IMR-90 (cell line): ENCODE measurements around the gene TIAM1. TPM values are rescaled to one million over a fixed set of nuclear protein-coding genes. Genes with fewer than 3 reads are reported as not detected.

Source experiments
- ATAC-seq: fragments of 200-7000 bp; cut with Tn5 transposase; 2 replicates; pipeline ENCODE4 v1.9.1; 2020; ENCODE audit warnings: low read depth, mild to moderate bottlenecking, moderate library complexity
- BruUV-seq: library from RNA; stranded (reverse); fragments of 400-500 nt; replicated peaks from 2 replicates; lab custom pipeline; 2021; lab: Mats Ljungman, UMichigan
- CTCF ChIA-PET: fragments of 300-600 bp; formaldehyde crosslinking; extraction: SDS; loops from one replicate; lab custom pipeline; 2021; ENCODE audit warnings: antibody characterized with exemption; lab: Yijun Ruan, JAX
- POLR2A ChIA-PET: fragments of 300-600 bp; sonication (Branson Sonifier 250); formaldehyde crosslinking; loops from one replicate; lab custom pipeline; 2022; ENCODE audit warnings: antibody characterized with exemption; ENCODE audit not compliant: unreplicated experiment; lab: Charles Lee
- DNase-seq: peaks from one replicate; pipeline ENCODE4 v3.0.0; 2013
- H2AFZ ChIP-seq: replicated peaks from 2 replicates; pipeline ENCODE3; 2013; ENCODE audit warnings: low read length, mild to moderate bottlenecking; ENCODE audit not compliant: poor library complexity
- H2AK5ac ChIP-seq: 2 replicates; pipeline ENCODE4 v1.6.1; 2013; ENCODE audit warnings: low read depth, low read length, inconsistent platforms
- H2AK9ac ChIP-seq: replicated peaks from 2 replicates; pipeline ENCODE3; 2013; ENCODE audit warnings: mild to moderate bottlenecking, low read depth, low read length, moderate library complexity; ENCODE audit not compliant: poor library complexity
- H2BK120ac ChIP-seq: 2 replicates; pipeline ENCODE4 v1.6.1; 2013; ENCODE audit warnings: low read depth, low read length, inconsistent platforms
- H2BK15ac ChIP-seq: 3 replicates; pipeline ENCODE4 v1.6.1; 2013; ENCODE audit warnings: low read depth, low read length, inconsistent platforms
- H2BK20ac ChIP-seq: 2 replicates; pipeline ENCODE4 v1.6.1; 2013; ENCODE audit warnings: low read depth, mild to moderate bottlenecking, inconsistent platforms, low read length, moderate library complexity
- H2BK5ac ChIP-seq: 2 replicates; pipeline ENCODE4 v1.6.1; 2013; ENCODE audit warnings: mild to moderate bottlenecking, low read depth, low read length, inconsistent platforms; ENCODE audit not compliant: poor library complexity, severe bottlenecking
- H3K14ac ChIP-seq: replicated peaks from 2 replicates; pipeline ENCODE4 v1.6.1; 2013; ENCODE audit warnings: low read depth, low read length, inconsistent platforms
- H3K18ac ChIP-seq: 2 replicates; pipeline ENCODE4 v1.6.1; 2013; ENCODE audit warnings: low read depth, low read length, control low read depth
- H3K23ac ChIP-seq: 2 replicates; pipeline ENCODE4 v1.6.1; 2013; ENCODE audit warnings: low read depth, low read length, inconsistent platforms
- H3K27ac ChIP-seq: 2 replicates; pipeline ENCODE4 v1.5.1; 2013; ENCODE audit warnings: mild to moderate bottlenecking, control low read depth, low read length; ENCODE audit not compliant: insufficient read depth
- H3K27me3 ChIP-seq: 2 replicates; pipeline ENCODE4 v1.6.1; 2013; ENCODE audit warnings: low read length; ENCODE audit not compliant: control insufficient read depth, insufficient read depth
- H3K36me3 ChIP-seq: 2 replicates; pipeline ENCODE4 v1.6.1; 2013; ENCODE audit warnings: low read length, mixed read lengths; ENCODE audit not compliant: control insufficient read depth, insufficient read depth
- H3K4ac ChIP-seq: 2 replicates; pipeline ENCODE4 v1.6.1; 2013; ENCODE audit warnings: low read depth, low read length, inconsistent platforms
- H3K4me1 ChIP-seq: 2 replicates; pipeline ENCODE4 v1.6.1; 2013; ENCODE audit warnings: low read length, mixed read lengths; ENCODE audit not compliant: control insufficient read depth, insufficient read depth
- H3K4me2 ChIP-seq: 2 replicates; pipeline ENCODE4 v1.6.1; 2013; ENCODE audit warnings: low read depth, mild to moderate bottlenecking, control low read depth, low read length, moderate library complexity
- H3K4me3 ChIP-seq: 2 replicates; pipeline ENCODE4 v1.5.1; 2013; ENCODE audit warnings: low read depth, mild to moderate bottlenecking, control low read depth, low read length, moderate library complexity; ENCODE audit not compliant: insufficient read depth
- H3K56ac ChIP-seq: 2 replicates; pipeline ENCODE4 v1.6.1; 2013; ENCODE audit warnings: low read length, inconsistent platforms; ENCODE audit not compliant: insufficient read depth; ENCODE audit errors: extremely low read depth
- H3K79me1 ChIP-seq, 2 experiments: 2 replicates each; pipeline ENCODE4 v1.6.1; 2013; ENCODE audit warnings: low read length in 2 of 2, inconsistent platforms in 1 of 2, low read depth in 1 of 2
- H3K9ac ChIP-seq: 2 replicates; pipeline ENCODE4 v1.6.1; 2013; ENCODE audit warnings: low read depth, low read length, control low read depth
- H3K9me1 ChIP-seq: 2 replicates; pipeline ENCODE4 v1.6.1; 2013; ENCODE audit warnings: low read length, inconsistent platforms; ENCODE audit not compliant: insufficient read depth
- H3K9me3 ChIP-seq: 2 replicates; pipeline ENCODE4 v1.6.1; 2013; ENCODE audit warnings: low read length; ENCODE audit not compliant: control insufficient read depth, insufficient read depth
- H4K20me1 ChIP-seq: 2 replicates; pipeline ENCODE4 v1.6.1; 2013; ENCODE audit warnings: low read length, inconsistent platforms; ENCODE audit not compliant: insufficient read depth
- H4K5ac ChIP-seq: 2 replicates; pipeline ENCODE4 v1.6.1; 2013; ENCODE audit warnings: mild to moderate bottlenecking, low read depth, low read length, control low read depth
- H4K8ac ChIP-seq, 2 experiments: 2 replicates each; pipeline ENCODE4 v1.6.1; 2013; ENCODE audit warnings: low read depth in 2 of 2, low read length in 2 of 2, control low read depth in 1 of 2, inconsistent platforms in 1 of 2
- H4K91ac ChIP-seq: 2 replicates; pipeline ENCODE4 v1.6.1; 2013; ENCODE audit warnings: low read depth, low read length, inconsistent platforms; ENCODE audit not compliant: insufficient read depth
- BHLHE40 ChIP-seq: fragments of 150-350 bp; IDR thresholded peaks from 2 replicates; pipeline ENCODE4 v1.6.1; 2016; ENCODE audit warnings: mild to moderate bottlenecking, low read depth, low read length
- CEBPB ChIP-seq: IDR thresholded peaks from 2 replicates; pipeline ENCODE4 v1.6.1; 2012; ENCODE audit warnings: low read depth, low read length, improper control_type of control experiment
- CHD1 ChIP-seq: IDR thresholded peaks from 2 replicates; pipeline ENCODE4 v1.6.1; 2012; ENCODE audit warnings: low read depth, low read length, improper control_type of control experiment
- FOS ChIP-seq: fragments of 150-350 bp; IDR thresholded peaks from 2 replicates; pipeline ENCODE4 v1.6.1; 2016; ENCODE audit warnings: low read depth, low read length
- MAFK ChIP-seq: IDR thresholded peaks from 2 replicates; pipeline ENCODE4 v1.6.1; 2012; ENCODE audit warnings: low read depth, low read length, improper control_type of control experiment
- MAZ ChIP-seq: IDR thresholded peaks from 2 replicates; pipeline ENCODE4 v1.6.1; 2012; ENCODE audit warnings: low read depth, mild to moderate bottlenecking, low read length, improper control_type of control experiment, moderate library complexity, borderline replicate concordance
- MXI1 ChIP-seq: IDR thresholded peaks from 2 replicates; pipeline ENCODE4 v1.6.1; 2012; ENCODE audit warnings: low read depth, mild to moderate bottlenecking, low read length, moderate library complexity, borderline replicate concordance
- NFE2L2 ChIP-seq: fragments of 150-350 bp; IDR thresholded peaks from 2 replicates; pipeline ENCODE4 v1.6.1; 2016; ENCODE audit warnings: low read depth, mild to moderate bottlenecking, low read length
- POLR2A ChIP-seq: IDR thresholded peaks from 2 replicates; pipeline ENCODE4 v1.6.1; 2012; ENCODE audit warnings: mild to moderate bottlenecking, low read depth, low read length
- RCOR1 ChIP-seq: IDR thresholded peaks from 2 replicates; pipeline ENCODE4 v1.6.1; 2012; ENCODE audit warnings: mild to moderate bottlenecking, low read length, improper control_type of control experiment; ENCODE audit not compliant: insufficient replicate concordance
- RFX5 ChIP-seq: IDR thresholded peaks from 2 replicates; pipeline ENCODE4 v1.8.0; 2012; ENCODE audit warnings: low read depth, mild to moderate bottlenecking, low read length, moderate library complexity
- SMC3 ChIP-seq: fragments of 150-350 bp; IDR thresholded peaks from 2 replicates; pipeline ENCODE4 v1.6.1; 2016; ENCODE audit warnings: low read depth, mild to moderate bottlenecking, antibody characterized with exemption, low read length, moderate library complexity
- WGBS, 2 experiments: methylation state at CpG; one replicate each; pipeline versions ENCODE4 v1.1.5 to v1.1.7; 2013; ENCODE audit warnings: missing lambda C conversion rate in 2 of 2; ENCODE audit not compliant: insufficient read length in 1 of 2; ENCODE audit errors: extremely low coverage in 2 of 2; 5-methylcytosine and 5-hydroxymethylcytosine counted together
- dilution Hi-C: fragments of 300-500 bp; cut with HindIII; formaldehyde crosslinking; loops from one replicate; pipeline ENCODE4 v1.14.3; 2018; ENCODE audit warnings: low sequenced_read_pairs; ENCODE audit not compliant: unreplicated experiment
- in situ Hi-C: fragments of 300-500 bp; cut with MboI; formaldehyde crosslinking; loops from 3 replicates; pipeline ENCODE4 v1.14.3; 2019; ENCODE audit warnings: low sequenced_read_pairs, inconsistent platforms, mixed read lengths
- intact Hi-C: fragments of 100-400 bp; cut with micrococcal nuclease; formaldehyde crosslinking; loops from 2 replicates; pipeline ENCODE4 v1.10.0; 2022
- polyA plus RNA-seq, 3 experiments: library from polyadenylated mRNA; depleted of rRNA; stranded (reverse); fragments of >200 nt; gene quantifications; 2 replicates each; pipeline ENCODE4 v1.2.3, GENCODE V29; 2012; ENCODE audit warnings: low replicate concordance in 1 of 3
- total RNA-seq: library from RNA; depleted of rRNA; stranded (reverse); fragments of >200 nt; gene quantifications from 2 replicates; pipeline ENCODE4 v1.2.3, GENCODE V29; 2012
- TF ChIP-seq, protein P1 (sequence below): fragments of 150-350 bp; IDR thresholded peaks from 2 replicates; pipeline ENCODE4 v1.6.1; 2017; ENCODE audit warnings: mild to moderate bottlenecking, antibody characterized with exemption, low read length, low read depth
- TF ChIP-seq, protein P2 (sequence below): conservative IDR thresholded peaks from 2 replicates; pipeline ENCODE4 v1.5.1; 2012; ENCODE audit warnings: mild to moderate bottlenecking, low read depth, low read length, improper control_type of control experiment
- TF ChIP-seq, protein P3 (sequence below): fragments of 150-350 bp; IDR thresholded peaks from 2 replicates; pipeline ENCODE4 v1.6.1; 2016; ENCODE audit warnings: low read depth, mild to moderate bottlenecking, low read length, moderate library complexity, borderline replicate concordance

Gene TIAM1
- total and polyA plus RNA-seq, 2 of the 4 experiments (the other 2 are of a cell fraction), result 2.9 to 9.3 TPM

DNA sequence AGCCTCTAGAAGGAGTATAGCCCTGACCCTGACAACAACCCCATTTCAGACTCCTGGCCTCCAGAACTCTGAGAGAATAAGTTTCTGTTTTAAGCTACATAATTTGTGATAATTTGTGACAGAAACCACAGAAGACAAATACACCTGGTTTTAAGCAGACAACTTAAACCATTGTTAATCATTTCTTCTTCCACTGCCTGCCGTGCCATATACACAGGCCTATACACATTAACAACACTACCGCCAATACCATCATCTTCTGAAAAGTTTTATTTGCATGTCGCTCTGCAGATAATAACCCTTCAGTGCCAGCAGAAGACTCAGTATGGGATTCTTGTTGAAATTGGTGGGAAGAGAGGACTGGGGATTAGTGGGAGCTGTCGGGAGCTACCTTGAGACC is 265.8 kb downstream of the TIAM1 start:
- in situ Hi-C loops, result loop anchor here (25.0 kb wide), 1 partner anchor 1991 kb away; no protein-coding TSS in a partner anchor
- Histone ChIP-seq H2BK120ac (no peak overlapping the region), H3K79me1 (no peaks in the 10 kb centered on the region), H2AFZ (no peak overlapping the region), H2AK9ac (no peak overlapping the region), H4K8ac (no peak overlapping the region), H2AK5ac (no peak overlapping the region), H3K4me1 (no peaks in the 10 kb centered on the region), H2BK20ac (no peak overlapping the region), H4K91ac (no peak overlapping the region), H3K14ac (no peak overlapping the region), H3K27me3 (no peaks in the 10 kb centered on the region), H4K20me1 (no peaks in the 10 kb centered on the region), H3K9ac (no peak overlapping the region), H3K9me1 (no peaks in the 10 kb centered on the region), H4K5ac (no peak overlapping the region), H3K9me3 (no peaks in the 10 kb centered on the region; the same call in 1 of the 2 replicates), H3K18ac (no peak overlapping the region), H3K4ac (no peak overlapping the region), H3K4me2 (no peak overlapping the region), H3K36me3 (no peaks in the 10 kb centered on the region), H3K4me3 (no peak overlapping the region), H3K56ac (no peak overlapping the region), H2BK5ac (no peak overlapping the region), H2BK15ac (no peak overlapping the region), H3K23ac (no peak overlapping the region), H3K27ac (no peak overlapping the region)
- DNase-seq (no peak), ATAC-seq (no peak)
- POLR2A ChIA-PET, result no interaction called here
- intact Hi-C loops, result no loop called here
- CTCF ChIA-PET, result no interaction called here
- dilution Hi-C loops, result no loop called here
- BruUV-seq, result no TSS peak
- TF ChIP-seq CEBPB (no peak), MXI1 (no peak), NFE2L2 (no peak), MAZ (no peak), SMC3 (no peak), MAFK (no peak), POLR2A (no peak), FOS (no peak), RCOR1 (no peak), RFX5 (no peak), BHLHE40 (no peak), CHD1 (no peak)
- TF ChIP-seq, protein P1, sequence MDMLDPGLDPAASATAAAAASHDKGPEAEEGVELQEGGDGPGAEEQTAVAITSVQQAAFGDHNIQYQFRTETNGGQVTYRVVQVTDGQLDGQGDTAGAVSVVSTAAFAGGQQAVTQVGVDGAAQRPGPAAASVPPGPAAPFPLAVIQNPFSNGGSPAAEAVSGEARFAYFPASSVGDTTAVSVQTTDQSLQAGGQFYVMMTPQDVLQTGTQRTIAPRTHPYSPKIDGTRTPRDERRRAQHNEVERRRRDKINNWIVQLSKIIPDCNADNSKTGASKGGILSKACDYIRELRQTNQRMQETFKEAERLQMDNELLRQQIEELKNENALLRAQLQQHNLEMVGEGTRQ, result no peak
- TF ChIP-seq, protein P2, sequence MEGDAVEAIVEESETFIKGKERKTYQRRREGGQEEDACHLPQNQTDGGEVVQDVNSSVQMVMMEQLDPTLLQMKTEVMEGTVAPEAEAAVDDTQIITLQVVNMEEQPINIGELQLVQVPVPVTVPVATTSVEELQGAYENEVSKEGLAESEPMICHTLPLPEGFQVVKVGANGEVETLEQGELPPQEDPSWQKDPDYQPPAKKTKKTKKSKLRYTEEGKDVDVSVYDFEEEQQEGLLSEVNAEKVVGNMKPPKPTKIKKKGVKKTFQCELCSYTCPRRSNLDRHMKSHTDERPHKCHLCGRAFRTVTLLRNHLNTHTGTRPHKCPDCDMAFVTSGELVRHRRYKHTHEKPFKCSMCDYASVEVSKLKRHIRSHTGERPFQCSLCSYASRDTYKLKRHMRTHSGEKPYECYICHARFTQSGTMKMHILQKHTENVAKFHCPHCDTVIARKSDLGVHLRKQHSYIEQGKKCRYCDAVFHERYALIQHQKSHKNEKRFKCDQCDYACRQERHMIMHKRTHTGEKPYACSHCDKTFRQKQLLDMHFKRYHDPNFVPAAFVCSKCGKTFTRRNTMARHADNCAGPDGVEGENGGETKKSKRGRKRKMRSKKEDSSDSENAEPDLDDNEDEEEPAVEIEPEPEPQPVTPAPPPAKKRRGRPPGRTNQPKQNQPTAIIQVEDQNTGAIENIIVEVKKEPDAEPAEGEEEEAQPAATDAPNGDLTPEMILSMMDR, result no peak
- TF ChIP-seq, protein P3, sequence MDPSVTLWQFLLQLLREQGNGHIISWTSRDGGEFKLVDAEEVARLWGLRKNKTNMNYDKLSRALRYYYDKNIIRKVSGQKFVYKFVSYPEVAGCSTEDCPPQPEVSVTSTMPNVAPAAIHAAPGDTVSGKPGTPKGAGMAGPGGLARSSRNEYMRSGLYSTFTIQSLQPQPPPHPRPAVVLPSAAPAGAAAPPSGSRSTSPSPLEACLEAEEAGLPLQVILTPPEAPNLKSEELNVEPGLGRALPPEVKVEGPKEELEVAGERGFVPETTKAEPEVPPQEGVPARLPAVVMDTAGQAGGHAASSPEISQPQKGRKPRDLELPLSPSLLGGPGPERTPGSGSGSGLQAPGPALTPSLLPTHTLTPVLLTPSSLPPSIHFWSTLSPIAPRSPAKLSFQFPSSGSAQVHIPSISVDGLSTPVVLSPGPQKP, result no peak
- no CpG with 5 or more reads among the region's 4 CpGs for WGBS, 2 experiments
